ENCODE measurements around the gene AFAP1.

Gene AFAP1

GRCh38 chr4:7719354-7720174 is 220.1 kb downstream of the AFAP1 start:
- Histone ChIP-seq H3K27ac (no peak overlapping the region), H3K4me2 (no peak overlapping the region), H3K27me3 (ENCODE audit: insufficient read depth, low read depth) (0 out of 2 replicates have a peak, but pooled peaks cover 4% of the 10 kb centered on the region), H3K36me3 (ENCODE audit: insufficient read depth) (no peaks in the 10 kb centered on the region), H3K4me1 (ENCODE audit: low read depth, poor library complexity, severe bottlenecking) (no peaks in the 10 kb centered on the region), H2AFZ (ENCODE audit: low read depth) (no peak overlapping the region), H4K20me1 (ENCODE audit: insufficient read depth) (no peaks in the 10 kb centered on the region), H3K79me2 (ENCODE audit: insufficient read depth, low read depth) (no peaks in the 10 kb centered on the region), H3K9ac (no peak overlapping the region), H3K4me3 (IDR thresholded peaks at IDR 0.05; ENCODE audit: insufficient read depth, low read depth, low read length) (no peak overlapping the region)
- TF ChIP-seq CTCF (conservative IDR thresholded peaks at IDR 0.05; ENCODE audit: low read depth, low read length): peak; percentile 24; the same call in 1 of the 2 replicates

GRCh38 chr4:7717946-7718490 is 221.6 kb downstream of the AFAP1 start:
- no peaks in the 10 kb centered on the region for H3K36me3 ChIP-seq (ENCODE audit: insufficient read depth)
- H3K4me2 ChIP-seq: no peak overlapping the region
- no peak overlapping the region for H3K27ac ChIP-seq
- H3K4me1 ChIP-seq (ENCODE audit: low read depth, poor library complexity, severe bottlenecking): no peaks in the 10 kb centered on the region
- no peak overlapping the region for H2AFZ ChIP-seq (ENCODE audit: low read depth)
- no peaks in the 10 kb centered on the region for H3K79me2 ChIP-seq (ENCODE audit: insufficient read depth, low read depth)
- no peaks in the 10 kb centered on the region for H4K20me1 ChIP-seq (ENCODE audit: insufficient read depth)
- H3K9ac ChIP-seq: no peak overlapping the region
- 0 out of 2 replicates have a peak, but pooled peaks cover 4% of the 10 kb centered on the region for H3K27me3 ChIP-seq (ENCODE audit: insufficient read depth, low read depth)
- TF ChIP-seq CTCF (conservative IDR thresholded peaks at IDR 0.05; ENCODE audit: low read depth, low read length): no peak
- no peak overlapping the region for H3K4me3 ChIP-seq (IDR thresholded peaks at IDR 0.05; ENCODE audit: insufficient read depth, low read depth, low read length)

GRCh38 chr4:7717161-7717560 is 222.5 kb downstream of the AFAP1 start:
- H3K4me1 ChIP-seq (ENCODE audit: low read depth, poor library complexity, severe bottlenecking): no peaks in the 10 kb centered on the region
- H3K36me3 ChIP-seq (ENCODE audit: insufficient read depth): no peaks in the 10 kb centered on the region
- H3K9ac ChIP-seq: no peak overlapping the region
- H3K27ac ChIP-seq: no peak overlapping the region
- no peak overlapping the region for H2AFZ ChIP-seq (ENCODE audit: low read depth)
- no peak overlapping the region for H3K4me3 ChIP-seq (IDR thresholded peaks at IDR 0.05; ENCODE audit: insufficient read depth, low read depth, low read length)
- TF ChIP-seq CTCF (conservative IDR thresholded peaks at IDR 0.05; ENCODE audit: low read depth, low read length): no peak
- no peaks in the 10 kb centered on the region for H4K20me1 ChIP-seq (ENCODE audit: insufficient read depth)
- H3K79me2 ChIP-seq (ENCODE audit: insufficient read depth, low read depth): no peaks in the 10 kb centered on the region
- no peak overlapping the region for H3K4me2 ChIP-seq
- H3K27me3 ChIP-seq (ENCODE audit: insufficient read depth, low read depth): 0 out of 2 replicates have a peak, but pooled peaks cover 4% of the 10 kb centered on the region

DNA sequence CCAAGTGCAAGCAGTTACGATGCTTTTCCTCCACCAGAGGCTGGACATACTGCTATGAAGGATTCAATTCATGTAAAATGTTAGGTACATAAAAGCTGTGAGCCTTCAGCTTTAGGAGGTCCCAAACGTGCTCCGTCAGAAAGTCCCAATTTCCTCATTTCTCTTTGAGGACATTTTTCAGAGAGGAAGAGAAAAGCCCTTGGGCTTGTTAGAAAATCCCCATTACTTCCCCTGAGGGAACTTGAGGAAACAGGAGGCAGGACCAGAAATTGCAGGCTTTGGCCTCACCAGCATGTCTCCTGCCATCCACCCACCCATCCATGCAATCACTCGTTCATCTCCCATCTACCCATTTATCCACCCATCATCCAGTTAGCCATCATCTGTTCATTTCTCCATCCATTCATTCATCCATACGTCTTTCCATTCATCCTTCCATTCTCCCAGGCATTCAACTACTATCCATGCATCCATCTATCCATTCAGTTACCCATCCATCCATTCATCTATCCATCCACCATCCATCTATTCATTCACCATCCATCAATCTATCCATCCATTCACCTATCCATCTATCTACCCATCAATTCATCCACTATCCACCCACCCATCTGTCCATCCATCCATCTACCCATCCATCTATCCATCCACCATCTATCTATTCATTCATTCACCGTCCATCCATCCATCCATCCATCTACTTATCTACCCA is 223.5 kb downstream of the AFAP1 start:
- TF ChIP-seq CTCF (conservative IDR thresholded peaks at IDR 0.05; ENCODE audit: low read depth, low read length): no peak
- H3K4me3 ChIP-seq (IDR thresholded peaks at IDR 0.05; ENCODE audit: insufficient read depth, low read depth, low read length): no peak overlapping the region
- no peak overlapping the region for H3K27ac ChIP-seq
- no peaks in the 10 kb centered on the region for H3K79me2 ChIP-seq (ENCODE audit: insufficient read depth, low read depth)
- H4K20me1 ChIP-seq (ENCODE audit: insufficient read depth): no peaks in the 10 kb centered on the region
- no peaks in the 10 kb centered on the region for H3K27me3 ChIP-seq (ENCODE audit: insufficient read depth, low read depth)
- H3K36me3 ChIP-seq (ENCODE audit: insufficient read depth): no peaks in the 10 kb centered on the region
- no peaks in the 10 kb centered on the region for H3K4me1 ChIP-seq (ENCODE audit: low read depth, poor library complexity, severe bottlenecking)
- H3K9ac ChIP-seq: no peak overlapping the region
- H3K4me2 ChIP-seq: no peak overlapping the region
- no peak overlapping the region for H2AFZ ChIP-seq (ENCODE audit: low read depth)
